SK-N-MC (cell line): Measurements from ENCODE around the gene CIB2.

ENCODE experiments used
- EZH2 ChIP-seq: fragments of 200-600 bp; sonication (generic); IDR thresholded peaks from one replicate; pipeline ENCODE4 v1.6.1; 2017; ENCODE audit warnings: antibody characterized with exemption
- POLR2AphosphoS5 ChIP-seq: IDR thresholded peaks from 2 replicates; pipeline ENCODE4 v1.6.1; 2012; ENCODE audit warnings: mild to moderate bottlenecking, low read depth, low read length, borderline replicate concordance

GRCh38 chr15:78155355-78155939 lies 24.2 kb upstream of the CIB2 start:
- TF ChIP-seq POLR2AphosphoS5 (no peak), EZH2 (no peak)
